GM13976 (cell line): ENCODE results near the gene TBC1D5.

Experiments used
- DNase-seq: peaks from one replicate; pipeline ENCODE4 v3.0.0; 2012; ENCODE audit warnings: low spot score
- in situ Hi-C: fragments of 300-500 bp; cut with MboI; formaldehyde crosslinking; loops from one replicate; pipeline ENCODE4 v1.12.0; 2022; ENCODE audit warnings: low sequenced_read_pairs, mixed read lengths, inconsistent platforms; ENCODE audit not compliant: unreplicated experiment
- TF ChIP-seq, protein P1 (sequence below): IDR thresholded peaks from 2 replicates; pipeline ENCODE4 v1.5.1; 2012; ENCODE audit warnings: borderline replicate concordance, mild to moderate bottlenecking; ENCODE audit not compliant: insufficient read depth; ENCODE audit errors: extremely low read depth, missing control alignments, control extremely low read depth

The TBC1D5 gene

GRCh38 chr3:17583530-17583929 is 158.9 kb downstream of the TBC1D5 start:
- DNase-seq: no peak
- in situ Hi-C loops: no loop called here
- TF ChIP-seq, protein P1, sequence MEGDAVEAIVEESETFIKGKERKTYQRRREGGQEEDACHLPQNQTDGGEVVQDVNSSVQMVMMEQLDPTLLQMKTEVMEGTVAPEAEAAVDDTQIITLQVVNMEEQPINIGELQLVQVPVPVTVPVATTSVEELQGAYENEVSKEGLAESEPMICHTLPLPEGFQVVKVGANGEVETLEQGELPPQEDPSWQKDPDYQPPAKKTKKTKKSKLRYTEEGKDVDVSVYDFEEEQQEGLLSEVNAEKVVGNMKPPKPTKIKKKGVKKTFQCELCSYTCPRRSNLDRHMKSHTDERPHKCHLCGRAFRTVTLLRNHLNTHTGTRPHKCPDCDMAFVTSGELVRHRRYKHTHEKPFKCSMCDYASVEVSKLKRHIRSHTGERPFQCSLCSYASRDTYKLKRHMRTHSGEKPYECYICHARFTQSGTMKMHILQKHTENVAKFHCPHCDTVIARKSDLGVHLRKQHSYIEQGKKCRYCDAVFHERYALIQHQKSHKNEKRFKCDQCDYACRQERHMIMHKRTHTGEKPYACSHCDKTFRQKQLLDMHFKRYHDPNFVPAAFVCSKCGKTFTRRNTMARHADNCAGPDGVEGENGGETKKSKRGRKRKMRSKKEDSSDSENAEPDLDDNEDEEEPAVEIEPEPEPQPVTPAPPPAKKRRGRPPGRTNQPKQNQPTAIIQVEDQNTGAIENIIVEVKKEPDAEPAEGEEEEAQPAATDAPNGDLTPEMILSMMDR: no peak

DNA sequence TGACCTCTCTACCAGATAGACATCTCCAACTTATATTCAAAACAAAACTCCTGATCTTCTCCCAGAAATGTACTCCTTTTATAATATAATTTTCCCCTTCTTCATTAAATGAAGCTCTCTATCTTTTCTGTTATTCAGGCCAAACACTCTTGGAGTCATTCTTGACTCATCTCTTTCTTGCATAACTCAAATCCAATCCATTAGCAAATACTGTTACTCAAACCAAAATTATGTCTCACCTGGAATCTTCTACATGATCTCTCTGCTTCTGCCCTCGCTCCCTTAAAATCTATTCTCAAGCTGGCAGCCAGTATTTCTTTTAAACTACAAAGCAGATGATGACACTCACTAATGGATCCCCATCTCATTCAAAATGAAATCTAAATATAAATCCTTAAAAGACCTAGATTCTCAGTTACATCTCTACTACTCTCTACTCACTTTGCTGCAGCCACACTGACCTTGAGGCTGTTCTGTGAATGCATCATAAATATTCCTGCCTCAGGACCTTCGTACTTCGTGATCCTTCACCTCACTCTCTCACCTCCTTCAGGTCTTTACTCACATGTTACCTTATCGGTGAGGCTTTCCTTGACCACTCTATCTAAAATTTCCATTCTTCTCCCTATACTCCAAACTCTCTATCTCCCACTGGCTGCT is 160.9 kb downstream of the TBC1D5 start:
- TF ChIP-seq, protein P1: no peak
- in situ Hi-C loops: no loop called here
- DNase-seq: no peak

- TF ChIP-seq, protein P1: no peak
- in situ Hi-C loops: no loop called here
- DNase-seq: no peak
Measured at GRCh38 chr3:17580901-17581300, 161.5 kb downstream of the TBC1D5 start.

DNA sequence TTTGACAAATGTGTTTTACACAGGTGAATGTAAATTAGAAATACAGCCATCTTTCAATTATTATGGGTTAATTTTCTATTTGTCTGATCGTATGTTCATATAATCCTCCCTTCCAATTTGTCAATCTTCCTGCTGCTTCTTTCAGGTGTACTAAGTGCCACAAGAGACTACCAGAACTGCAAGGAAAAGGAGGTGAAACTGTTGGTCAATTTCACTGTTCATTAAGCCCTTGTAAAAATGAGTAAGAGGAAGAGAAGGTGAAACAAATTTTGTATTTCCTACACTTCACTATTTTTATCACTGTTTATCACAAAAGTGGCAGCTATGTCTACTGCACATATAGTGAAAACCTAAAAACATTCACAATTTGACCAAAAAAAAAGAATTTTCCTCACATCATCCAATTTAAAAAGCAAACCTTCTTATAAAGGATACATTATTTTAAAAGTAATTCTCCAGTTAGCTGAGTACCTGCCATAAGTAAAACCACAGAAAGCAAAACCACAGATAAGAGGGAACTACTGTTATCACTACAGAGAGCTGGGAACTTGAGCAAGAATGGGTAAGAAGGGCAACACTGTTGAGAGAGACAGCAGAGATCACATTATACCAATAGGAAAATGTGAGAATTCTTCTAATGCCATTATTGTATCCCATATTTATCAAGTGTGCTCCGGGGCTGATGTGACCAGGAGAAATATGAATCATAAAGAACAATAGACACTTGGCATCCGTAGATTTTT is 163.0 kb downstream of the TBC1D5 start:
- in situ Hi-C loops: no loop called here
- DNase-seq: no peak
- TF ChIP-seq, protein P1: no peak

GRCh38 chr3:17577796-17578520 is 164.5 kb downstream of the TBC1D5 start:
- TF ChIP-seq, protein P1: no peak
- DNase-seq: no peak
- in situ Hi-C loops: no loop called here

DNA sequence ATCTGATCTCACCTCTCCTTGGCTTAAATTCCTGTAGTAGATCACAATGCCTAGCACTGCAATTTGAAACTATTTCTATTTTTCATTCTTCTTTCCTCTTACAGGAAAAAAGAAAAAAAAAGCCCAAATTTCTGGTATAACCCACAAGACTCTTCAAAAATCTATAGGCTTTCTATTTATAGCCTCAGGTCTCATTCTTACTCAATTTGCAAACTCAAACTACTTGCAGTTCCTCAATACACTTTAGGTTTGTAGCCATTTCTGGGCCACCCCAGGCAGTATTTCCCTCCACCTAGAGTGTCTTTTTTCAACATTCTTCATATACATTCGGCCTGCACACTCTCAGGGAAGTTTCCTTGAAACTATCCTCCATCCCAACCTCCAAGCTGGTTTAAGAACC is 169.0 kb downstream of the TBC1D5 start:
- TF ChIP-seq, protein P1: no peak
- peak; percentile 20 for DNase-seq
- in situ Hi-C loops: no loop called here
